TTC549 (cell line): ENCODE results near the gene MVB12A.

Experiments
- FAIRE-seq: peaks from 2 replicates; lab custom pipeline; 2012; peaks lifted over from hg19 to GRCh38; lab: Jason Lieb, UNC

Gene MVB12A

DNA sequence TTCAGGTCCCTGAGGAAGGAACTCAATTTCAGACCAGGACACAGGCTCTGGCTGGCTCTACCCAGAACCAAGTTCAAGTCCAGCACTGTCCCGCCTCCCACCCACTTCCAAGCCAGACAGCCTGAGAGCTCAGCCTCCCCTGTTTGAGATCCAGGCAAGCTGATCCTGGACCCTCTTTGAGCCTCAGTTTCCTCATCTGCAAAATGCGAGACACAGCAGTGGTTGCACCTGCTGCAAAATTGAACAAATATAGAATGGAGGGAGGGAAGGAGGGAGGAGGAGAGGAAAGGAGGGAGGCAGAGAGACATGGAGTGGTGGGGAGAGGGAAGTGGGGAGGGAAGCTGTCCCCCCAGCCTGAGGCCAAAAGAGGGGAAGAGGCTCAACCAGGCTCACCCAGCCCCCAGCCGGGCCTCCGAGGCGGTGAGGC lies 27.9 kb downstream of the MVB12A start:
- no peak for FAIRE-seq

DNA sequence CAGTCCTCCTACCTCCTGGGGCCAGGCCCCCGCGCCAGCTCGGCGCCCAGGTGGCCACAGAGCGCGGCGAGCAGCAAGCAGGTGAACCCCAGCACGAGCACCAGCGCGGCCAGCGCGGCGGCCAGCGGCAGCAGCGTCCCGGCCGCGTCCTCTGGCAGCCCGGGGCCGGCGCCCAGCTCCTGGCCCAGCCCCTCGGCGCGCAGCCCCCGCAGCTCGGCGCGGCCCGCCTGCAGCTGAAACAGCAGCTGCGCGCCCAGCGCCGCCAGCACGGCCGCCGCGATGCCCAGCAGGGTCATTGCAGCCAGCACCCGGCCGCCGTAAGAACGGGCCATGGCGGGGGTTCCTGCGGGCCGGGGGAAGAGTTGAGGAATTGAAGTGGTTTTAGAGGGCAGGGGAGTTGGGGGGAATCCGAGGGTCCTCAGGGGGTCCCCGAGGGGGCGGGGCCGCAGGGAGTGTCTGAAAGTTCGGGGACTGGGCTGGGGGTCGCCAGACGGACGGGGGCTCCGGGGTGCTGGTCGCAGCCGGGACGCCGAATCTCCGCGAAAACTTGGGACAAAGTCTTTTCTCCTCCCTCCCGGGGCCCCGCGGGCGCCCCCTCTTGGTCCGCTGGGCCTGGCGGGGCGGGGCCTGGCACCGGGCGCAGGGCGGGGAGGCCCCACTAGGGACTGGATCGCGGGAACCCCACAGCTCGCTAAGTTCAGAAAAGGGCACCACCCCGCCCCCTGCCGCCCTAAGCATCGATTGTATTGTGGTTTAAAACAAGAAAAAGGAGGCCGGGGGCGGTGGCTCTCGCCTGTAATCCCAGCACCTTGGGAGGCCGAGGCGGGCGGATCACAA lies 28.5 kb downstream of the MVB12A start, which contains the start of gene TMEM221:
Gene TMEM221 (minus strand): TSS at position 538 of the 837 bp plus-strand sequence. CDS start 206 bp downstream, at position 332.
- FAIRE-seq, result no peak

DNA sequence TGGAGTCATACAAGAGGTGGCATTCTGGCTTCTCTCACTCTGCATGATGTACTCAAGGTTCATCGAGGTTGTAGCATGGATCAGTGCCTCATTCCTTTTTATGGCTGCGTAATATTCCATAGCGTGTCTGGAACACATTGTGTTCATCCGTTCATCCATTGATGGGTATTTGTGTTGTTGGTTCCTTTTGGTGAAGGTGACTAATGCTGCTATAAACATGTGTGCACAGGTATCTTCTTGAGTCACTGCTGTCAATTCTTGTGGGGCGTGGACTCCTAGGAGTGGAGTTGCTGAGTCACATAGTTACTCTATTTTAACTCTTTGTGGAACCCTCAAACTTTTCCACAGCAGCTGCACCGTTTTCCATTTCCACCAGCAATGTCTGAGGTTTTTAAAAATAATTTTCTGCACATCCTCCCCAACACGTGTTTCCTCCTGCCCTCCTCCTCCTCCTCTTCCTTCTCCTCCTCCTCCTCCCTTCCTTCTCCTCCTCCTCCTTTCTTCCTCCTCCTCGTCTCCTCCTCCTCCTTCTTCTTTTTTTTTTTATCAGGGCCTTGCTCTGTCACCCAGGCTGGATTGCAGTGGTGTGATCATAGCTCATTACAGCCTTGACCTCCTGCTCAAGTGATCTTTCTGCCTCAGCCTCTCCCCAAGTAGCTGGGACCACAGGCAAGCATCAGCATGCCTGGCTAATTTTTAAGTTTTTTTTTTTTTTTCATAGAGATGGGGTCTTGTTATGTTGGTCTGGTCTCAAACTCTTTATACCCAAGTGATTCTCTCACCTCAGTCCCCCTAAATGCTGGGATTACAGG lies 30.6 kb downstream of the MVB12A start:
- no peak for FAIRE-seq

DNA sequence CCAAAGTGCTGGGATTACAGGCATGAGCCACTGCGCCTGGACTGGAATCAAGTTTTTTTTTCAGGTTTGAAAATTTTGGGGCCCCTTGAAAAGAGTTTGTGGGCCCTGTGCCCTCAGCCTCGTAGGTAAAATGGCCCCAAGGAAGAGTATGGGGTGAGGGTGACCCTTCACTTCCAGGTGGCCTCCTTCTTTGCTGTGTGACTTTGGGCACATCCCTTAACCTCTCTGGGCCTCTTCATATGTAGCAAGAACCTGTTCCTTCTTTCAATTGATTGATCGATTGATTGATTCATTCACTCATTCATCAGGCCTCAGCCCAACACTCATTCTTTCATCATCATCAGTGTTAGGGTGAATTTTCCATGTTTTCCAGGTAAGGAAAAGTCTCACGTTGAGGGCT lies 32.0 kb downstream of the MVB12A start:
- no peak for FAIRE-seq

DNA sequence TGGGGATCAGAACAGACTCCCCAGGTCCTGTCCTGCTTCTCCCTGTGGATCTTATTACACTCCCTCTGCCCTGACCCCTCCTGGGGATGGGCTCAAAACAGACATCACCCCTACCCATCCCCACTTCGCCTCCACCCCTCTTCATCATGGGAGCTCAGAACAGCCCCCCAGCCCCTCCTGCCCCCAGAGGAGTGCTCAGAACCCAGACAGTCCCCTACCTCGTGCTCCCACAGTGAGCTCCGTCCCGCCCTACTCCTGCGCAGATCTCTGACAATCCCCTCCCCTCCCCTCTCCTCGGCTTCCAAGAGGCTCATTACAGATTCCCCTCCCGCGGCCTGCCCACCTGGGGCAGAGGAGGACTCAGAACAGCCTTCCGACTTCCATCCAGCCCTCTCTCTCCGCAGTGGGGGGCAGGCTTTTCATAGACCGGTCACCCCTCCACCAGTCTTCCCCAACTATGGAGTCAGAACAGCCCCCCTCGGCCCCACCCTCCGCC lies 34.8 kb downstream of the MVB12A start:
- FAIRE-seq, result no peak

DNA sequence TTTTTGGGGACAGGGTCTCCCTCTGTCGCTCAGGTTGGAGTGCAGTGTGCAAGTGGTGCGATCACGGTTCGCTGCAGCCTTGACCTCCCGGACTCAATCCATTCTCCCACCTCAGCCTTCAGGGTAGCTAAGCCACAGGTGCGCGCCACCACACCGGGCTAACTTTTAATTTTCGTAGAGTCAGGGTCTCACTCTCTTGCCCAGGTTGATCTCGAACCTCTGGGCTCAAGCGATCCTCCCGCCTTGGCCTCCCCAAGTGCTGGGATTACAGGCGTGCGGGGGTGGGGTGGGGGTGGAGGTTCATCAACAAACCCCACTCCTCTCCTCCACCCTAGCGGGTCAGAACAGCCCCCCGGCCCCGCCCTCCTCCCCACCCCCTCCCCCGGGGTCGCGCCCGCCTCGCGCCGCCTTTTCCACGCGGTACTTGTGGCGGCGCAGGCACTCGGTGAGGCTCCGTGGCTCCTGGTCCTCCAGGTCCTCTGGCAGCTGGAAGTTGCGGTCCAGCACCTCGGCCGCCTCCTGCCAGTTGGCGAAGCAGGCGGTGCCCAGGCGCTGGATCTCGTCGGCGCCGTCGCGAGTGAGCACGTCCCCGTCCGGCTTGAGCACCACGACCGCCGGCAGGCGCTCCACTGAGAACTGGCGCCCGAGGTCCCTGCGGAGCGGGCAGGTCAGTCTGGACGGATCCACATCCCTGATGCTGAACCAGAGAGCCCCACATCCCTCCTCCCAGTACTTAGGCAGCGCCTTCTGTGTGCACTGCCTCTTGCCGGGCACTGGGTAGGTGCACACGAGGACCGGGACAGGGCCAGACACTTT lies 35.7 kb downstream of the MVB12A start:
- FAIRE-seq, result no peak

DNA sequence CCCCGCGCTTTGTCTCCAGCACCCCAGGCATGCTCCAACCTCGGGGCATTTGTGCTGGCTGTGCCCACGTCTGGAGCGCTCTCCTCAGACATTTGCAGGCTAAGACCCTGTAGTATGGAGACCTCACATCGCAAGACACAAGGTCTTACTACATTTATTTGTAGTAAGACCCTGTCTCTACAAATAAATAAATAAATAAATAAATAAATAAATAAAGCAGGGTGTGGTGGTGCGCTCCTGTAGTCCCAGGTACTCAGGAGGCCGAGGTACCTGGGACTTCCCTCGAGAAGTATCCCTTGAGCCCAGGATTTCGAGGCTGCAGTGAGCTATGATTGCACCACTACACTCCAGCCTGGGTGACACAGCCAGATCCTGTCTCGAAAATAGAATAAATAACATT lies 36.3 kb downstream of the MVB12A start:
- no peak for FAIRE-seq

DNA sequence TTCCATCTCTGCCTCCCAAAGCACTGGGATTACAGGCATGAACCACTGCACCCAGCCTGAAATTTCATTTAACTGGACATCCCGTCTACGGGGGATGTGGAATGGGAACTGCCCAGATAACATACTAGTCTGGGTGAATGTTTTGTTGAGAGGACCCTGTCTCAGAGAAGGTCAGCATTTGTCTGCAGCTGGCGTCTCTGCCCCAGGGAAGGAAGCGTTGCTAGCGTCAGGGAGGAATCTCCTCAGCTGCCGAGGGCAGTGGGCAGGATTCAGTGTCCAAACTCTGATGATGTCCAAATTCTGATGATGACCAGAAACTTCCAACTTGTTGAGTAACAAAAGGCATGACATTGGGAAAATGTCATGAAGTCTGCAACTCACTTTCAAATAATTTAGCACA lies 37.8 kb downstream of the MVB12A start:
- FAIRE-seq, result no peak

DNA sequence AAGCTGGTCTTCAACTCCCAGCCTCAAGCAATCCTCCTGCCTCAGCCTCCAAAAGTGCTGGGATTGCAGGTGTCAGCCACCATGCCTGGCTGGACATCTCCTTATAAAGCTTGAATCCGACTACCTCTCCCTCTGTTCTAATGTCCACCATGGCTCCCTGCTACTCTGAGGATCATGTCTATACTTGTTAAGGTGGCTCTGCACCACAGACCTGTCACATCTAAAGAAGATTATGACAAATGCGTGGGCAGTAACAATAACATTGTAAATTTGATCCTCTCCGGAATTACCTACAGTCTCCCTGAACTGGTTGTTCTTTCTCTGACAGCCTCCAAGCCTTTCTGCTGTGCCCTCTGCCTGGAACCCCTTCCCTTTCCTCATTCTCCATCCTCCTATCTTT lies 39.1 kb downstream of the MVB12A start:
- FAIRE-seq, result no peak

DNA sequence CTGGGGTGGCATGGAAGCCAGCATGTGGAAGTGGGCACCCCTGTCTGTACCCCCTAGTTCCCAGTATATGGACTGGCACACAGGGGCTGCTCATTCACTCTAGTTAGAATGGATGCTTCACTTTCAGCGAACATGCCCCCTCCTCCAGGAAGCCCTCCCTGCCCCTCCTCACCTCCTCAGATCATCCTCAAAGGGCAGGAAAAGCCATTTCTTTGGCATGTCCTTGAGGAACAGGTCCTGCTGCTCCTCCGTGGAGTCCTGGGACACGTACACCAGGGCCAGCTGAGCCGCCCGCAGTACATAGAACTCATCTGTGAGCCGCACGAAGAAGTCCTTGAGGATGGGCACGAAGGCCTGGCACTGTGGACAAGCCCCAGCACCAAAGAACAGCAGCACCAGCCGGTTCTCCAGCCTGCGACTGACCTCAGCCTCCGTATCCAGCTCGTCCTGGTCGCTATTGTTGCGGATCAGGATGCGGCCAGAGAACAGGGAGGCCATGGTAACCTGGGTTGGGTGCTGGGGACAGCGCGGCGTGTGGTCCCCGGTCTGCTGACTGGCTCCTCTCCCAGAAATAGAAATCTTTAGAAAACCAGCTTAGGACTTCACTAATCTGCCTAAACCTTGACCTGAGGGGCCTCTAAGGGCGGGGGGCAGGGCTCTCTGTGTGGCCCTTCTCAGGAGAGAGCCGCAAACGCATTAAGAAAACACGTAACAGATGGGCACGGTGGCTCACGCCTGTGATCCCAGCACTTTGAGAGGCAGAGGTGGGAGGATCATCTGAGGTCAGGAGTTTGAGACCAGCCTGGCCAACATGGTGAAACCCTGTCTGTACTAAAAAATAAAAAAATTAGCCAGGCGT lies 40.8 kb downstream of the MVB12A start, which contains the start of gene NXNL1:
Gene NXNL1 (minus strand): TSS at position 555 of the 859 bp plus-strand sequence. CDS start 57 bp downstream, at position 498.
- FAIRE-seq, result no peak

DNA sequence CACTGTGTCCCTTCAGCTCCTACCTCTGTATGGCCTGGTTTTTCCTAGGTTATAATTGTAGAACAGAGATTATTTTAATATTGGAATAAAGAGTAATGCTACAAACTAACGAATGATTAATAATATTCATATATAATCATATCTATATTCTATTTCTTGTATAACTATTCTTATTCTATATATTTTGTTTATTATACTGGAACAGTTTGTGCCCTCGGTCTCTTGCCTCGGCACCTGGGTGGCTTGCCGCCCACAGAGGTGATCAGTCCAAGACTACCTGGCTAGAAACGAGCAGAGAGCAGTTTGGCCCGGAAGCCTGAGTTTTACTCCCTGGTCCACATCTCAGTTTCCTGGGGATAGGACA lies 46.6 kb downstream of the MVB12A start:
- FAIRE-seq, result peak; percentile 88

DNA sequence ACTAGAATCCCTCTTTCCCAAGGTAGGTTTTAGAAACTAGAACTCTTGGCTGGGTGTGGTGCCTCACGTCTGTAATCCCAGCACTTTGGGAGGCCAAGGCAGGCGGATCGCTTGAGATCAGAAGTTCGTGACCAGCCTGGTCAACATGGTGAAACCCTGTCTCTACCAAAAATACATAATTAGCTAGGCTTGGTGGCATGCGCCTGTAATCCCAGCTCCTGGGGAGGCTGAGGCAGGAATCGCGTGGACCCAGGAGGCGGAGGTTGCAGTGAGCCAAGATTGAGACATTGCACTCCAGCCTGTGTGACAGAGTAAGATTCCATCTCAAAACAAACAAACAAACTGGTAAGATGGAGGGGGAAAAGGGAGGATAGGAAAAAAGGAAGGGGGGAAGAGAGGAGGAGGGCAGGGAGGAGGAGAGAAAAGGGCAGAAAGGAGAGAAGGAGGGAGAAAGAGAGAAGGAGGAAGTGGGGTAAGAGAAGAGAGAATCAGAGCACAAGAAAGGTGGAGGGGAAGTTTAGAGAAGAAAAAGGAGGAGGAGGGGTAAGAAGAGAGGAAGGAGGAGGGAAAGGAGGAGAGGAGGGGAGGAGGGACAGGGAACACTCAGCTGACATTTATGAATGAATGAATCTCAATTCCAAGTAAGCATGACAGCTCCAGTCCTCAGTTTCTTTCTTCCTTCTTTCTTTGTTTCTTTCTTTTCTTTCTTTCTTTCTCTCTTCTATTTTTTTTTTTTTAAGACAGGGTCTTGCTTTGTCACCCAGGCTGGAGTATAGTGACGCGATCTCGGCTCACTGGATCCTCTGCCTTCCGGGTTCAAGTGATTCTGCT lies 47.8 kb downstream of the MVB12A start:
- no peak for FAIRE-seq

DNA sequence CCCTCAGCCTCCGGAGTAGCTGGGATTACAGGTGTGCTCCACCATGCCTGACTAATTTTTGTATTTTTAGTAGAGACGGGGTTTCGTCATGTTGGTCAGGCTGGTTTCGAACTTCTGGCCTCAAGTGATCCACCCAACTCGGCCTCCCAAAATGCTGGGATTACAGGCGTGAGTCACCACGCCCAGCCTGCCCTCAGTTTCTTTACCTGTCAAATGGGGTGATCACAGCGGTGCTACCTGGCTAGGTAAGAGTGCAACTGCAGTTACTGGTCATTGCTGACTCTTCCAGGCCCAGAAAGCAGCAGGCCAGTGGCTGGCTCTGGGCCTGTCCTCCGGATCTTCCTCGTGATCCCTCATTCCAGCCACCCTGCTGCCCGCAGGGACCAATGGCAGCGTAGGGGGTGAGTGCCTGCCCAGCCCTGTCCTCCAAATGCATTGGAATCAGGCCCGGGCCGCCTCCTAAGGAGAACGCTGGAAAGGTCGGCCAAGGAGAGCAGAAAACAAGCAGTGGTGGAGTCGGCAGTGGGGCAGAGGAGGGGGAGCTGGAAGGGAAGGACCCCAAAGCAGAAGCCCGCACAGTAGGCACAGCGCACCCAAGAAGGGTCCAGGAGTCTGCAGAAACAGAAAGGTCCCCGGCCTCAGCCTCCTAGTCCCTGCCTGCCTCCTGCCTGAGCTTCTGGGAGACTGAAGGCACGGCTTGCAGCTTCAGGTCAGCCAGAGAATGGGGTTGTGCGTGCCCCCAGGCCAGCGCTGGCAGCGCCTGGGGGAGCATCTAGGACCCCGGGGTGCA lies 48.6 kb downstream of the MVB12A start:
- no peak for FAIRE-seq

DNA sequence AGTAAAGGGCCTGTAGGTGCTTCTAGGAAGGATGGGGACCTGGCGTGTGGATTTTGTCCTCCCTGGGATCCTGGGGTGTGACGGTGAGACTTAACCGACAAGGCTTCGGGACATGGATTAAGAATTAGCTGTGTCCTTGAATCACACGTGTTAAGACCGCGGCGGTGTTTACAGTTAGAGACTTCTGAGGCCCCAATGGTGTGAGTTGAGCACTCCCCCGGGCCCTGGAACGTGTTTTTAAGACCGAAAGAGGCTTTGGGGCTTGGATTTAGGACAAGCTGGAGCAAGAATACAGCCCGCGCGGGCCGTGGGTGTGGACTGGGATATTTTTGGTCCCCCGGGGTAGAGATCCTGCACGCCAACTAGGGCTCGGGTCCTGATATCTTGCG lies 49.2 kb downstream of the MVB12A start:
- FAIRE-seq, result no peak

DNA sequence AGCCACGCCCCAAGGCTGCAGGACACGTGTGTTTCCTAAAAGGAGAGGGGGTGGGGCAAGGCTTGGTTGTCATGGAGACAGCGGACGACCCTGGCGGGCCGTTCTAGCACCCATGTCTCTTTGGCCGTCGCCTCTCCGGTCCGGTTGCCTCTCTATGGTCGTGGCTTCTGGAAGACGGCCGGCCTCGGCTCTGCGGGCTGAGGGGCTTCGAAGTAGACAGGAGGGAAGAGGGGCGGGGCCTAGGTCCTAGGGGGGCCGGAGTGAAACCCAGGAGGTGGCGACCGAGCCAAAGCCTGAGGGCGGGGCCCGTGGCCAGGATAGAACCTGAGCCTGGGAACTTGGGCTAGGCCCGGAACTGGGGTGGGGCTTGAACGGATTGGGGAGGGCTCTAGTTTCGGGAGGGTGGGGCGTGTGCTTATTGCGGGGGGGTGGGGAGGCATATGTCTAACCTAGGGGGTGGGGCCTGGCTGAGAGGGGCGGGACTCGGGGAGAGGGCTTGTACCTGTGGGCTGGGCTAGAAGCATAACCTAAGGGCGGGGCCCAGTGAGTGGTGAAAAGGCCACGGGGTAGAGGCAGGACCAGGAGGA lies 49.7 kb downstream of the MVB12A start:
- peak; percentile 36 for FAIRE-seq

DNA sequence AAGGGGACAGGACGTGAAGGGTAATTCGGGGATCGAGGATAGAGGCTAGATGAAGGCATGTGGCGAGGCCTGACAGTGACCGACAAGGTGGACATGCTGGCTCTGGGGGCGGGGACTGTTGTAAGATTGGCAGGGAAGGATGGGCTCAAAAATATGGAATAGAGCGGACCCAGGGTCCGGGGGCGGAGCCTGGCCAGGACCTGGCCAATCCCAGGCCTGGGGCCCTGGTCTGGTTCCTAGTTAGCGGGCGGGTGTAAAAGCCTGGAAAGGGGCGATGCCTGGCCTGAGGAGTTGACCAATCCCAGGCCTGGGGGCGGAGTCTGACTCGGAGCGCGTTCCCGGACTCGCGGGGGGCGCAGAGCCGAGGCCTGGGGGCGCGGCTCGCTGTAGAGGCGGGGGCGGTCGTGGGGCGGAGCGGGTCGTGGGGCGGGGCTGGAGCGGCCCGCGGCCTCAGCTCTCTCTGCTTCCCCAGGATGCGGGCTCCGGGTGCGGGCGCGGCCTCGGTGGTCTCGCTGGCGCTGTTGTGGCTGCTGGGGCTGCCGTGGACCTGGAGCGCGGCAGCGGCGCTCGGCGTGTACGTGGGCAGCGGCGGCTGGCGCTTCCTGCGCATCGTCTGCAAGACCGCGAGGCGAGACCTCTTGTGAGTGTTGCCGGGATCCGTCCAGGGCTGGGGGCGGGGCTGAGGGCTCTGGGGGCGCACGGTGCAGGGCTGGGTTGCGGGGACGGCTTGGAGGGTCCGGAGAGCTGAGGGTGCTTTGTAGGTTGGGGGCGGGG lies 50.4 kb downstream of the MVB12A start, which contains the start of gene SLC27A1:
Gene SLC27A1 (plus strand): TSS at position 457 of the 774 bp plus-strand sequence. CDS start 17 bp downstream, at position 474.
- FAIRE-seq, result peak; percentile 86

DNA sequence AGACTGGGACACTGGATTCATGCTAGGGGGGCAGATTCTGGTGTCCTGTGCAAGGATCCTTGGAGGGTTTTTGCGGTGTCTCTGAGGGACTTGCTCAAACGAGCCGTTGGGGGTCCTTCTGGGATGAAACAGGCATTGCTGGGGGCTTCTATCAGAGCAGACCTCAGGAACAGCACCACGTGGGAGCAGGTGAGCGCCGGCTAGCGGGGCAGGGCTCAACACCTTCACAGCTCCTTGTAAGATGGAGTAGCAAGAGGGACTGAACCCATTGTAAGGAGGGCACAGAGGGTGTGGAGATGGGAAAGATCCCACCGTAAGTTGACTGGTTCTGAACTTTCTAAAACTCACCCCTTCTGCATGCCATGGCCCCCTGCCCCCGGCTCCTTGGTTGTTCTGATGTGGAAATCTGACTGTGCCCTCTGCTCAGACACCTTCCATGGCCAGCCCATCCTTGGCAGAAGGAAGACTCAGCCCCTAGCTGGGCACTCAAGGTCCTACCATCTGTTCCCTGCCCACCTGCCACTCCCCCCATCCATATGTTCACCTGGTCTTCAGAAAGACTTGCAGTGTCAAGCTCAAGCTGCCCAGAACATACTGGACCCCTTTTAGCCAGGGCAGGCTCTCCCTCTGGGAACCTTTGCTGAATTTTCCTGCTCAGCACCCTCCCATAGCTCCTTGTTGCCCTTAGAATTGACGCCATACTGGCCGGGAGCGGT lies 51.7 kb downstream of the MVB12A start:
- no peak for FAIRE-seq
